Breast epithelium (tissue), 3 donors: ENCODE measurements around the gene CENPE.

ENCODE experiments used
- POLR2A ChIP-seq: fragments of 450-650 bp; IDR thresholded peaks from one replicate; pipeline ENCODE4 v1.6.1; 2016; ENCODE audit warnings: antibody characterized with exemption, mild to moderate bottlenecking, moderate library complexity
- POLR2AphosphoS5 ChIP-seq, 3 donors: sonication (generic); formaldehyde crosslinking; IDR thresholded peaks; one replicate each; pipeline ENCODE4 v1.6.1; 2017; ENCODE audit warnings: antibody characterized with exemption in 3 of 3
- TF ChIP-seq, protein P1 (sequence below), 3 donors: fragments of 450-650 bp; IDR thresholded peaks; one replicate each; pipeline ENCODE4 v1.5.1; 2016 to 2017; ENCODE audit warnings: antibody characterized with exemption in 3 of 3, mild to moderate bottlenecking in 3 of 3, moderate library complexity in 3 of 3

DNA sequence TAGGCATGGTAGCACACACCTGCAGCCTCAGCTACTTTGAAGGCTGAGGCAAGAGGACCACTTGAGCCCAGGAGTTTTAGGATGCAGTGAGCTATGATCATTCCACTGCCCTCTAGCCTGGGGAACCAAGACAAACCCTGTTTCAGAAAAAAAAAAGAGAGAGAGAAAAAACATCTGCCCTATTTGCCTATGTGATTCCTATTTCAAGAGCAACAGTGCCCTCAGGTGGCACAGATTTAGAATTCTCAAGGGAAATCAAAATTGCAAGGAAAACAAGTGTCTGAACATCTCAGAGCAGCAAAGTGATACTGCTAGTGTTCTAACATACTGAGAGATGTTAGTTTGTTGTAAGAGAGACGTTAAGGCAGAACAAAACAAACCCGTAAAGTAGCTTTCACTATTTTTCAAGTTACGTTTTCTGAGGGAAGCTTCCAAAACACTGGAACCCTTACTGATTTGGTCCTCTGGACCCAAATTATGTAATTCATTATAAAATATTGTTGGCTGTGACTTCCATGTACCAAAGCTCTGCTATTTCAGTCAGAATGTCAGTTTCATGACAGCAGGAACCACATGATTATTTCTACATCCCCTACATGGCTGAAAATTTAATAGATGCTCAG, 106.4 kb downstream of the CENPE start:
- TF ChIP-seq, protein P1, sequence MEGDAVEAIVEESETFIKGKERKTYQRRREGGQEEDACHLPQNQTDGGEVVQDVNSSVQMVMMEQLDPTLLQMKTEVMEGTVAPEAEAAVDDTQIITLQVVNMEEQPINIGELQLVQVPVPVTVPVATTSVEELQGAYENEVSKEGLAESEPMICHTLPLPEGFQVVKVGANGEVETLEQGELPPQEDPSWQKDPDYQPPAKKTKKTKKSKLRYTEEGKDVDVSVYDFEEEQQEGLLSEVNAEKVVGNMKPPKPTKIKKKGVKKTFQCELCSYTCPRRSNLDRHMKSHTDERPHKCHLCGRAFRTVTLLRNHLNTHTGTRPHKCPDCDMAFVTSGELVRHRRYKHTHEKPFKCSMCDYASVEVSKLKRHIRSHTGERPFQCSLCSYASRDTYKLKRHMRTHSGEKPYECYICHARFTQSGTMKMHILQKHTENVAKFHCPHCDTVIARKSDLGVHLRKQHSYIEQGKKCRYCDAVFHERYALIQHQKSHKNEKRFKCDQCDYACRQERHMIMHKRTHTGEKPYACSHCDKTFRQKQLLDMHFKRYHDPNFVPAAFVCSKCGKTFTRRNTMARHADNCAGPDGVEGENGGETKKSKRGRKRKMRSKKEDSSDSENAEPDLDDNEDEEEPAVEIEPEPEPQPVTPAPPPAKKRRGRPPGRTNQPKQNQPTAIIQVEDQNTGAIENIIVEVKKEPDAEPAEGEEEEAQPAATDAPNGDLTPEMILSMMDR (IDR thresholded peaks at IDR 0.05), result peak in 2 of 3 donors; percentile 27 to 37
- no peak for TF ChIP-seq POLR2AphosphoS5 (IDR thresholded peaks at IDR 0.05)
- no peak for TF ChIP-seq POLR2A
